C4-2B (cell line): ENCODE data around the gene MAPRE2.

Source experiments
- H3K27ac ChIP-seq: fragments of 450-650 bp; 2 replicates; pipeline ENCODE4 v1.5.1; 2017
- CTCF ChIP-seq: fragments of 450-650 bp; conservative IDR thresholded peaks from 2 replicates; pipeline ENCODE4 v1.5.1; 2017; ENCODE audit warnings: mild to moderate bottlenecking
- ZFX ChIP-seq: fragments of 450-650 bp; IDR thresholded peaks from 2 replicates; pipeline ENCODE4 v1.6.1; 2017

Gene MAPRE2

DNA sequence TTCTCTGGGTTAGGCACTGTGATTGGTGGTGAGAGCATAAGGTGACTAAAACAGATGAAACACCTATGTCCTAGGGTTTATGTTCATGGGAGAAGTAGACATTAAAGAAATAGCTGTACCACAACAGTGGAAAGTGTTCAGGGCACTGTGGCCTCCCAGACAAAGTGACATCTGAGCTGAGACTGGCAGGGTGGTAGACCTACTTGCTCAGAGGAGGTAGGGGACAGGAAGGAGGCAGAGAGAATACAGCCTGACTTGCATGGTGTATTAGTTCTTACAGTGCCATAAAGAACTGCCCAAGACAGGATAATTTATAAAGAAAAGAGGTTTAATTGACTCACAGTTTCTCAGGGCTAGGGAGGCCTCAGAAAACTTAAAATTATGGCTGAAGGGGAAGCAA, 82.6 kb downstream of the MAPRE2 start:
- TF ChIP-seq CTCF (no peak), ZFX (no peak)
- H3K27ac ChIP-seq = no peak overlapping the region

DNA sequence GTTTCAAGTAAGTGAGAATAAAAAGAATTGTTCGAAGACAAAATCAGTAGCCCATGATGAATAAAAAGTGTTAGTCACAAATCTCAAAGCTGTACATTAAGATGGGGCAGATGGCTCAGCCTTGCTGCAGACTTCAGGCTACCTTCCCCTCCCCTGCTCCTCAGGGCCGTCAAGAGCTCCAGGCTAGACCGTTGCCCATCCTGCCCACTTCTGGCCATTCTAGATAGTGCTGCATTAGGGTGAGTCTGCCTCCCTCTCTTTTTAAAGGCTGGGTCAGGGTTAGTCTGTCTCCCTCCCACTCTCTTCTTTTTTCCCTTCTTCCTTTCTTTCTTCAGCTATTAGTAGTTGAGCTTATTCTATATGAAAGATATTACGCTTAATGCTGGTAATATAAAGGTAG, 86.0 kb downstream of the MAPRE2 start:
- no peak overlapping the region for H3K27ac ChIP-seq
- peak; percentile 12 for TF ChIP-seq CTCF
- TF ChIP-seq ZFX = no peak

GRCh38 chr18:35128675-35129074, 87.5 kb downstream of the MAPRE2 start:
- TF ChIP-seq CTCF (no peak), ZFX (no peak)
- H3K27ac ChIP-seq = no peak overlapping the region

GRCh38 chr18:35130236-35130635, 89.0 kb downstream of the MAPRE2 start:
- H3K27ac ChIP-seq = no peak overlapping the region
- no peak for TF ChIP-seq CTCF
- TF ChIP-seq ZFX = no peak

- H3K27ac ChIP-seq = no peak overlapping the region
- no peak for TF ChIP-seq CTCF
- no peak for TF ChIP-seq ZFX
Observed at GRCh38 chr18:35131387-35132020, 90.3 kb downstream of the MAPRE2 start.

DNA sequence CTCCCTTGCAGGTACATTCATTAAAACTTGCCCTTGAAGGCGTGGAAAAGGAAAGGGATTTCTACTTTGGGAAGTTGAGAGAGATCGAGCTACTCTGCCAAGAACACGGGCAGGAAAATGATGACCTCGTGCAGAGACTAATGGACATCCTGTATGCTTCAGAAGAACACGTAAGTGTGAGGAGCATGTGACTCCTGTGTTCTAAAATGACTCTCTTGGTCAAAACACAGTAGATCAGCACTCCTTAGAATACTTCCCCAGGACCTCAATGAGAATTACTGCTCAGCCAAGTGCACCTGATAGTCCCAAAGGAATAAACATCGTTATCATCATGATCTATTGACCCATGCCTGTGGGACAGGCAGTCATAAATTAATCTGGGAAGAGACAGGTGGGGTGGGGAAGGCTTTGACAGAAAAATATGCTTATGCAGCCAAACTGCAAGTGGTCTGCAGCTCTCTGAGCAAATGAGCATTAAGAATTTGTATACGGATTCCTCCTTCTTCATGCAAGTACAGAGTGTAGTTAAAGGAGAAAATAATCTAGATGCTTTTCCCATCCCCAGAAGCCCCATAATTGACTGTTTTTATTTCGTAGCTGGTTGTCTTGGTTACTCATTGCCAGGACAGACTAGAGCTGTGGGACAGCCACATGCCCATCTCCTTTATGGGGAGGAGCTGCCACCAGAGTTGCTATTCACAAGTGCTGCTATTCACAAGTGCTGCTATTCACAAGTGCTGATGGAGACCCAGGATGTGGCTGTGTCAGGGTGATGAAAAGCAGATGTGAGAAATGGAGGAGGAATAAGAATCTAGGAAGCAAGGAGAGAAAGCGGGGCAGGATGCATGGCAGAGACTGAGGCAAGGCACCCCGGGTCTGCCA, 91.0 kb downstream of the MAPRE2 start:
- TF ChIP-seq ZFX (no peak), CTCF (no peak)
- H3K27ac ChIP-seq = no peak overlapping the region

DNA sequence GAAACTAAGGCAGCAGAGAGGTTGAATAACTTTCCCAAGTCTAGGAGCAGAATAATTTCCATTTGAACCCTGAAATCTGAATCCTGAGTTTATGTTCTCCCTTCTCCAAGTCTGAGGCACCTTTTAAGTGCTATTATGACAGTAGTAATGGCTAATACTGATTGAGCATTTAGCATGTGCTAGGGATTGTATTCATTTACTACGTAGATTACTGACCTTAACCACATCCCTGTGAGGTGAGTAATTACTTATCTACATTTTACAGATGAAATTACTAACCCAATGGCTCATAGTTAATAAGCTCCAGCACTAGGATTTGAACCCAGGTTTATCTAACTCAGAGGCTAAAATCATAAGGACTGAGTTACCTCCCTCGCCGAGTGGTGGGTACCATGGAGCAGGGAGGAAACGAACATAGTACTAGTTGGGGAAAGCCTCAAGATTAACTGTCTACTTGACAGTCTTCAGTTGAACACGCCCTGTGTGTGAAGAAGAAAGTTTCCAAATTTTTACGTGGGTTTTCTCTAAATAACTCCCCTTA, 93.0 kb downstream of the MAPRE2 start:
- TF ChIP-seq CTCF (no peak), ZFX (no peak)
- no peak overlapping the region for H3K27ac ChIP-seq
